GM19099 (cell line): Measurements from ENCODE around the gene CTSD.

Experiments
- POLR2A ChIP-seq: IDR thresholded peaks from 3 replicates; pipeline ENCODE4 v1.6.1; 2011; ENCODE audit warnings: low read depth; ENCODE audit not compliant: insufficient read length; ENCODE audit errors: extremely low read depth

CTSD gene

GRCh38 chr11:1761857-1762536, 1.7 kb downstream of the CTSD start:
- TF ChIP-seq POLR2A: no peak

GRCh38 chr11:1761110-1761856, 2.4 kb downstream of the CTSD start:
- TF ChIP-seq POLR2A: no peak

GRCh38 chr11:1760351-1761109, 3.2 kb downstream of the CTSD start:
- TF ChIP-seq POLR2A: no peak

- no peak for TF ChIP-seq POLR2A
These were observed 3.9 kb downstream of the CTSD start for GRCh38 chr11:1759851-1760220.

GRCh38 chr11:1759151-1759850, 4.4 kb downstream of the CTSD start:
- TF ChIP-seq POLR2A: no peak

GRCh38 chr11:1758611-1759150, 5.0 kb downstream of the CTSD start:
- no peak for TF ChIP-seq POLR2A

- no peak for TF ChIP-seq POLR2A
These were observed 5.7 kb downstream of the CTSD start for GRCh38 chr11:1757861-1758610.

GRCh38 chr11:1756791-1757771, 6.6 kb downstream of the CTSD start:
- no peak for TF ChIP-seq POLR2A

- TF ChIP-seq POLR2A: no peak
These were observed 7.8 kb downstream of the CTSD start for GRCh38 chr11:1755692-1756561.

GRCh38 chr11:1755344-1755691, 8.4 kb downstream of the CTSD start:
- TF ChIP-seq POLR2A: no peak

GRCh38 chr11:1754376-1755150, 9.2 kb downstream of the CTSD start:
- TF ChIP-seq POLR2A: no peak

GRCh38 chr11:1753929-1754305, 9.8 kb downstream of the CTSD start:
- no peak for TF ChIP-seq POLR2A
